ENCODE results near the gene IGFN1.

GRCh38 chr1:201198598-201198997 lies 8.0 kb downstream of the IGFN1 start:
- TF ChIP-seq CTCF (IDR thresholded peaks at IDR 0.05; ENCODE audit: low read depth, low read length, poor library complexity, severe bottlenecking), result no peak
- no peak for TF ChIP-seq EZH2phosphoT487 (IDR thresholded peaks at IDR 0.05; ENCODE audit: borderline replicate concordance, low read length)
